ENCODE measurements around the gene DAG1. TPM values are rescaled to one million over a fixed set of nuclear protein-coding genes. Genes with fewer than 3 reads are reported as not detected.
"Not testable (repeated sequence)": the region's sequence is repeated elsewhere in the genome, so short reads cannot be mapped to it uniquely, and the experiment has no call there.

The DAG1 gene
- total RNA-seq, 1 donor = 88.5 TPM

DNA sequence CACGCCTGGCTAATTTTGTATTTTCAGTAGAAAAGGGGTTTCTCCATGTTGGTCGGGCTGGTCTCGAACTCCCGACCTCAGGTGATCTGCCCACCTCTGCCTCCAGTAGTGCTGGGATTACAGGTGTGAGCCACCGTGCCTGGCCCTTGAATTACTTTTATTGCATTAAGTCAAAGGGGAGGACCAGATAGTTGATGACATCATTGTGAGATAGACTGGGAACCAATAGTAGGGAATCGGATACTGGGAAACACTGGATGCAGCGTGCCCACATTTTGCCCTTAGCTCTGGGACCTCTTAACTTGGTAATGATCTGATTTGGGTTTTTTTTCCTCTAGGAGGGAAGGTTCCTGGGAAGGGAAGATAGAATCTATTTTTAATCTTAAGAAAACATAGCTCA, 19.2 kb downstream of the DAG1 start:
- DNase-seq (ENCODE audit: low read depth) = no peak
- H3K4me3 ChIP-seq (ENCODE audit: low read depth, low read length) = no peak overlapping the region
- TF ChIP-seq, protein P1, sequence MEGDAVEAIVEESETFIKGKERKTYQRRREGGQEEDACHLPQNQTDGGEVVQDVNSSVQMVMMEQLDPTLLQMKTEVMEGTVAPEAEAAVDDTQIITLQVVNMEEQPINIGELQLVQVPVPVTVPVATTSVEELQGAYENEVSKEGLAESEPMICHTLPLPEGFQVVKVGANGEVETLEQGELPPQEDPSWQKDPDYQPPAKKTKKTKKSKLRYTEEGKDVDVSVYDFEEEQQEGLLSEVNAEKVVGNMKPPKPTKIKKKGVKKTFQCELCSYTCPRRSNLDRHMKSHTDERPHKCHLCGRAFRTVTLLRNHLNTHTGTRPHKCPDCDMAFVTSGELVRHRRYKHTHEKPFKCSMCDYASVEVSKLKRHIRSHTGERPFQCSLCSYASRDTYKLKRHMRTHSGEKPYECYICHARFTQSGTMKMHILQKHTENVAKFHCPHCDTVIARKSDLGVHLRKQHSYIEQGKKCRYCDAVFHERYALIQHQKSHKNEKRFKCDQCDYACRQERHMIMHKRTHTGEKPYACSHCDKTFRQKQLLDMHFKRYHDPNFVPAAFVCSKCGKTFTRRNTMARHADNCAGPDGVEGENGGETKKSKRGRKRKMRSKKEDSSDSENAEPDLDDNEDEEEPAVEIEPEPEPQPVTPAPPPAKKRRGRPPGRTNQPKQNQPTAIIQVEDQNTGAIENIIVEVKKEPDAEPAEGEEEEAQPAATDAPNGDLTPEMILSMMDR (IDR thresholded peaks at IDR 0.05; ENCODE audit: insufficient read depth, low read depth, low read length) = no peak

DNA sequence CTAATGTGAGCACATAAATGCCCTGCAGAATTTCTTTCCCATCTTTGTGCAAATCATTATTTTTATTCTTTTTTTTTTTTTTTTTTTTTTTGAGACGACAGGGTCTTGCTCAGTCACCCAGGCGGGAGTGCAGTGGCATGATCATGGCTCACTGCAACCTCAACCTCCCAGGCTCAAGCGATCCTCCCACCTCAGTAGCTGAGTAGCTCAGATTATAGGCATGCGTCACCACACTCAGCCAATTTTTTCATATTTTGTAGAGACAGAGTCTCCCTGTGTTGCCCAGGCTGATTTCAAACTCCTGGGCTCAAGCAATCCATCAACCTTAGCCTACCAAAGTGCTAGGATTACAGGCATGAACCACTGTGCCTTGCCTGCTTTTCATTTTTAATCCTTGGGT, 22.9 kb downstream of the DAG1 start:
- TF ChIP-seq, protein P1 (IDR thresholded peaks at IDR 0.05; ENCODE audit: insufficient read depth, low read depth, low read length) = no peak
- no peak overlapping the region for H3K4me3 ChIP-seq (ENCODE audit: low read depth, low read length)
- no peak for DNase-seq (ENCODE audit: low read depth)

DNA sequence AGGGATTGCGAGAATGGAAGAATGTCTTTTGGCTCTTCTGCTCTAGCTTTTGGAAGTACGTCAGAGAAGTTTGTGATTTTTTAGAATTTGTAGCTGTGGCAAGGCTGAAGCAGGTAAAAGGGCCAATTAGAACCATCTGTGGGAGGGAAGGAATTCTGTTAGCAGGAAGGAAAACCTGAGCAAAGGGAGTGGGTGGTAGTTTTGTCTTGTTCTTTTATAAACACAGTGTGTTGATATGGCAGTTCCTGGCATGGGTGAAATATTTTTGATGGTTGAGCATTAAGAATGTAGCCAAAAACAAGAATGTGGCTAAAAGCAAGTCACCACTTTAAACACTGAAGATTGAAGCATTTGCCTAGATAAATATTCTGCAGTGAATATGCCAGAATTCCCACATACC, 23.8 kb downstream of the DAG1 start:
- DNase-seq (ENCODE audit: low read depth) = no peak
- TF ChIP-seq, protein P1 (IDR thresholded peaks at IDR 0.05; ENCODE audit: insufficient read depth, low read depth, low read length) = no peak
- H3K4me3 ChIP-seq (ENCODE audit: low read depth, low read length) = no peak overlapping the region

DNA sequence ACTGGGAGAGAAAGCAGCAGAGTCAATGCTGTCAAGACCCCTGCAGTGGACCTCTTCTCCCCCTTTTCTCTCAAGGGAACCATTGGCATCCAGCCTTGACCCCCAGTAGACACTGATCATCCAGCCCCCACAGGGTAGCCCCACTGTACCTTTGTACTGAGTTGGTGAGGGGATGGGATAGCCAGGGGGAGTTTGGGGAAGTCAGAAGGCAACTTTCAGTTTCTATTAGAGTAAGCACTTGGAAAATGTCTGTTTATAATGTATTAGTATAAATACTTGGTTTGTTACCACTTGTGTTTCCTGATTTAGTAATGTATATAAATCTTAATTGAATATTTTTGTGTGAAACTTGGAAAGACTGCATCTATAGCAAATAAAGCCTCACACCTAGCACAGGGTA, 25.0 kb downstream of the DAG1 start:
- no peak overlapping the region for H3K4me3 ChIP-seq (ENCODE audit: low read depth, low read length)
- TF ChIP-seq, protein P1 (IDR thresholded peaks at IDR 0.05; ENCODE audit: insufficient read depth, low read depth, low read length) = no peak
- no peak for DNase-seq (ENCODE audit: low read depth)

DNA sequence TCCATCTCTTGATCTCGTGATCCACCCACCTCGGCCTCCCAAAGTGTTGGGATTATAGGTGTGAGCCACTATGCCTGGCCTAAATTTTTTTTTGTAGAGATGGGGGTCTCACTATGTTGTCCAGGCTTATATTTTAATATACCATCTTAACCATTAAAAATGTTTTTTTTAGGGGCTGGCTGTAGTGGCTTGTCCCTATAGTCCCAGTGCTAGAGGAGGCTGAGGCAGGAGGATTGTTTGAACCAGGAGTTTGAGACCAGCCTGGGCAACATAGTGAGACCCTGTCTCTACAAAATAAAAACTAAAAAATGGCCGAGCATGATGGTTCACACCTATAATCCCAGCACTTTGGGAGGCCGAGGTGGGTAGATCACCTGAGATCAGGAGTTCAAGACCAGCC, 26.8 kb downstream of the DAG1 start:
- not testable (repeated sequence) for DNase-seq (ENCODE audit: low read depth); H3K4me3 ChIP-seq (ENCODE audit: low read depth, low read length)

DNA sequence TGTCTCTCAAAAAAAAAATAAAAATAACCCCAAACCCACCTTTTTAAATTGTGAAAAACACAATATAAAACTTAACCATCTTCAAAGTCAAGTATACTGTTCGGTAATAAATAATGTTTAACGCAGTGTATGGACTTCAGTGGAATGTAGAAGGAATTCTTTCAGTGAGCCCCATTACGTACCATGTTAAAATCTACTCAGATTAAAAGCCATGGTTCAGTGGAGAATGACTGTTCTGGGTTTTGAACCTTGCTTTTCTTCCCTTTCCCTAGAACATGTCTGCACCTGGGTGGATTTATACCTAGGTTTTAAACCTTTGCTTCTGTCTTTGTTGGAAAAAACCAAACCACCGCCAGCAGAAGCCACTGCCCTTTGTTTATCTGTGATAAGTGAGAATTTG, 27.5 kb downstream of the DAG1 start:
- DNase-seq (ENCODE audit: low read depth) = no peak
- H3K4me3 ChIP-seq (ENCODE audit: low read depth, low read length) = no peak overlapping the region
- TF ChIP-seq, protein P1 (IDR thresholded peaks at IDR 0.05; ENCODE audit: insufficient read depth, low read depth, low read length) = no peak

DNA sequence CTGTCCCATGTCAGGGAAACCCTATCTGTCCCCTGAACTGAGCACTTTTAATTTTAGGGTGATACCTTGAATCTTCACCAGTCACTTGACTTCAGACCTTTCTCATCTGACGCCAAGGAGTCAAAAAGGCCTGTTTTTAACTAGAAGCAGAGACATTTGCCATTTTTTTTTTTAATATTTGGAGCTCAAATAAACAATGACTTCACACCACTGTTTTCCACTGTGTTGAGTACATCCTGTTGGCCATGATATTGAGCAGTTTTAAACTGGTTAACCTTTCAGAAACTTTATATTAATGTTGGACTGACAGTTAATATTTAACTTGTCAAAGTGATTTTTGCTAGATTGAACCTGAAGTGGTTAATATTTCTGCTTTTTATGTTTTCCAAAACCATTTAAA, 28.2 kb downstream of the DAG1 start:
- H3K4me3 ChIP-seq (ENCODE audit: low read depth, low read length) = no peak overlapping the region
- TF ChIP-seq, protein P1 (IDR thresholded peaks at IDR 0.05; ENCODE audit: insufficient read depth, low read depth, low read length) = no peak
- DNase-seq (ENCODE audit: low read depth) = no peak

All from fibroblast of villous mesenchyme (primary cell).